Smooth muscle cell (in vitro differentiated cells): Measurements from ENCODE around the gene CIPC. TPM values are rescaled to one million over a fixed set of nuclear protein-coding genes. Genes with fewer than 3 reads are reported as not detected.

ENCODE experiments used
- DNase-seq: peaks from one replicate; lab custom pipeline; 2025; ENCODE audit not compliant: unreplicated experiment; lab: John Stamatoyannopoulos, UW
- H2AFZ ChIP-seq: fragments of 200-600 bp; sonication (generic); 2 replicates; pipeline ENCODE4 v1.6.0; 2016; ENCODE audit warnings: antibody characterized with exemption, low read depth, mild to moderate bottlenecking
- H3F3A ChIP-seq: fragments of 200-600 bp; sonication (generic); 2 replicates; pipeline ENCODE4 v1.6.0; 2017; ENCODE audit warnings: antibody characterized with exemption, low read depth
- H3K27ac ChIP-seq: fragments of 200-600 bp; sonication (generic); 2 replicates; pipeline ENCODE4 v1.5.1; 2016; ENCODE audit warnings: low read depth, mild to moderate bottlenecking
- H3K27me3 ChIP-seq: fragments of 200-600 bp; sonication (generic); 2 replicates; pipeline ENCODE4 v1.6.1; 2016; ENCODE audit warnings: low read depth, mild to moderate bottlenecking
- H3K36me3 ChIP-seq: fragments of 200-600 bp; sonication (generic); 2 replicates; pipeline ENCODE4 v1.5.1; 2016; ENCODE audit warnings: low read depth
- H3K4me1 ChIP-seq: fragments of 200-600 bp; sonication (generic); 2 replicates; pipeline ENCODE4 v1.5.1; 2016; ENCODE audit warnings: low read depth
- H3K4me2 ChIP-seq: fragments of 200-600 bp; sonication (generic); 2 replicates; pipeline ENCODE4 v1.6.0; 2016; ENCODE audit warnings: mild to moderate bottlenecking
- H3K4me3 ChIP-seq: fragments of 200-600 bp; sonication (generic); 2 replicates; pipeline ENCODE4 v1.5.1; 2016; ENCODE audit warnings: mild to moderate bottlenecking
- H3K79me2 ChIP-seq: fragments of 200-600 bp; sonication (generic); 2 replicates; pipeline ENCODE4 v1.6.0; 2016; ENCODE audit warnings: low read depth, mild to moderate bottlenecking
- H3K9ac ChIP-seq: fragments of 200-600 bp; sonication (generic); 2 replicates; pipeline ENCODE4 v1.6.0; 2016; ENCODE audit warnings: low read depth
- H3K9me3 ChIP-seq: fragments of 200-600 bp; sonication (generic); replicated peaks from 2 replicates; pipeline ENCODE4 v1.5.1; 2016; ENCODE audit warnings: low read depth
- H4K20me1 ChIP-seq: fragments of 200-600 bp; sonication (generic); 2 replicates; pipeline ENCODE4 v1.6.0; 2016; ENCODE audit warnings: low read depth
- CTCF ChIP-seq: fragments of 200-600 bp; sonication (generic); IDR thresholded peaks from 2 replicates; pipeline ENCODE4 v1.5.1; 2017; ENCODE audit warnings: borderline replicate concordance, mild to moderate bottlenecking, antibody characterized with exemption; ENCODE audit not compliant: insufficient read depth, poor library complexity, severe bottlenecking
- WGBS: methylation state at CpG from one replicate; pipeline ENCODE4 v1.1.7; 2016; ENCODE audit warnings: low lambda C conversion rate; 5-methylcytosine and 5-hydroxymethylcytosine counted together
- polyA plus RNA-seq: library from polyadenylated mRNA; unstranded; fragments of >200 nt; fragmentation: Nextera tagmentation; extraction: Ambion mirVana; gene quantifications from 2 replicates; pipeline ENCODE4 v1.2.1, GENCODE V29; 2016
- total RNA-seq: library from RNA; depleted of rRNA; stranded (reverse); fragments of >200 nt; gene quantifications from 2 replicates; pipeline ENCODE4 v1.2.3, GENCODE V29; 2014

CIPC gene
- total and polyA plus RNA-seq, 2 experiments from 2014 or later, result 3.6 to 15.1 TPM

DNA sequence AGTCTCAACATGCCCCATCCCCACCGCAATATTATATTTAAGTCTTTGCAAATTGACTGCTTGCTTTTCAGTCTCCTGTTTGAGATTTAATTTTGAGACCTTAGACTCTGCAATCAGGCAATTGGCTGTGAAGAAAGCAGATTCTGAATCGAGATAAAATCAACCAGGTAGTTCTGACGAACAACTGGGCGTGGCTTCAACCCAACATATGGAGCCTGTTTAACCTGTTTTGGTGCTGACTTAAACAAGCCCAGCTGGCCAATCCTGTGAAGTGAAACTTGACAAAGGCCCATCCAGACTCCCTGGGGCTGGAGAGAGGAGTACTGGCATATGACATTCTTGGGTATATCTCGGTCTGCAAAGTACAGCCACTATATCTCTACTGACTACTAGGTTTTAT, 9.8 kb upstream of the CIPC start:
- no peaks in the 10 kb centered on the region for H3K36me3 ChIP-seq
- no peaks in the 10 kb centered on the region for H4K20me1 ChIP-seq
- peak overlapping the region; percentile 9 for H3K4me2 ChIP-seq
- H3K27me3 ChIP-seq, result no peaks in the 10 kb centered on the region
- 30% methylated on average over 5 of the region's 5 CpGs for WGBS
- no peaks in the 10 kb centered on the region for H3K9me3 ChIP-seq
- peak overlapping the region; percentile 88 for H3K27ac ChIP-seq
- no peaks in the 10 kb centered on the region for H3K79me2 ChIP-seq
- no peak overlapping the region for H2AFZ ChIP-seq
- DNase-seq, result no peak
- H3K4me3 ChIP-seq, result no peak overlapping the region
- H3K9ac ChIP-seq, result peak overlapping the region; percentile 72
- H3K4me1 ChIP-seq, result peaks cover 29% of the 10 kb centered on the region
- no peaks in the 10 kb centered on the region for H3F3A ChIP-seq
- TF ChIP-seq CTCF, result no peak

- H3F3A ChIP-seq, result no peaks in the 10 kb centered on the region
- 64% methylated on average over 2 of the region's 2 CpGs for WGBS
- H2AFZ ChIP-seq, result no peak overlapping the region
Observed at GRCh38 chr14:77088645-77089044, 9.4 kb upstream of the CIPC start.

GRCh38 chr14:77091518-77091917, 6.5 kb upstream of the CIPC start:
- H3K36me3 ChIP-seq, result no peaks in the 10 kb centered on the region
- no peak overlapping the region for H3K4me2 ChIP-seq
- no peak for TF ChIP-seq CTCF
- H3F3A ChIP-seq, result peaks cover 4% of the 10 kb centered on the region
- no peak overlapping the region for H3K27ac ChIP-seq
- H3K9me3 ChIP-seq, result no peaks in the 10 kb centered on the region
- H2AFZ ChIP-seq, result no peak overlapping the region
- H4K20me1 ChIP-seq, result no peaks in the 10 kb centered on the region
- H3K79me2 ChIP-seq, result no peaks in the 10 kb centered on the region
- H3K9ac ChIP-seq, result no peak overlapping the region
- no peaks in the 10 kb centered on the region for H3K27me3 ChIP-seq
- no peak for DNase-seq
- H3K4me1 ChIP-seq, result peaks cover 9% of the 10 kb centered on the region
- H3K4me3 ChIP-seq, result no peak overlapping the region

More at GRCh38 chr14:77088645-77089044, 9.4 kb upstream of the CIPC start:
- Histone ChIP-seq H3K79me2 (no peaks in the 10 kb centered on the region), H3K27ac (peak overlapping the region; percentile 88), H3K4me1 (peaks cover 29% of the 10 kb centered on the region), H3K4me2 (peak overlapping the region; percentile 9), H3K27me3 (no peaks in the 10 kb centered on the region), H3K4me3 (no peak overlapping the region), H3K9ac (peak overlapping the region; percentile 52), H3K9me3 (no peaks in the 10 kb centered on the region), H3K36me3 (no peaks in the 10 kb centered on the region), H4K20me1 (no peaks in the 10 kb centered on the region)
- TF ChIP-seq CTCF, result no peak
- DNase-seq, result no peak

- H3K36me3 ChIP-seq, result no peaks in the 10 kb centered on the region
- no peaks in the 10 kb centered on the region for H3K27me3 ChIP-seq
- TF ChIP-seq CTCF, result no peak
- H3K27ac ChIP-seq, result no peak overlapping the region
- no peak overlapping the region for H3K4me3 ChIP-seq
- 99% methylated on average over 3 of the region's 3 CpGs for WGBS
- no peak overlapping the region for H2AFZ ChIP-seq
- no peaks in the 10 kb centered on the region for H3K79me2 ChIP-seq
- H3K9me3 ChIP-seq, result no peaks in the 10 kb centered on the region
- peaks cover 13% of the 10 kb centered on the region for H3K4me1 ChIP-seq
- H3K9ac ChIP-seq, result no peak overlapping the region
- peaks cover 4% of the 10 kb centered on the region for H3F3A ChIP-seq
- no peak overlapping the region for H3K4me2 ChIP-seq
- H4K20me1 ChIP-seq, result no peaks in the 10 kb centered on the region
- DNase-seq, result no peak
Observed at GRCh38 chr14:77092676-77093075, 5.4 kb upstream of the CIPC start.
